Loucy (cell line): ENCODE measurements around the gene TOB1.

Source experiments
- EZH2phosphoT487 ChIP-seq: fragments of 200-600 bp; IDR thresholded peaks from 2 replicates; pipeline ENCODE4 v1.6.1; 2018; ENCODE audit warnings: antibody characterized with exemption, mild to moderate bottlenecking, moderate library complexity, borderline replicate concordance
- TF ChIP-seq, protein P1 (sequence below): fragments of 200-600 bp; sonication (generic); conservative IDR thresholded peaks from 2 replicates; pipeline ENCODE4 v1.5.1; 2014; ENCODE audit warnings: mild to moderate bottlenecking, antibody characterized with exemption, low read length

DNA sequence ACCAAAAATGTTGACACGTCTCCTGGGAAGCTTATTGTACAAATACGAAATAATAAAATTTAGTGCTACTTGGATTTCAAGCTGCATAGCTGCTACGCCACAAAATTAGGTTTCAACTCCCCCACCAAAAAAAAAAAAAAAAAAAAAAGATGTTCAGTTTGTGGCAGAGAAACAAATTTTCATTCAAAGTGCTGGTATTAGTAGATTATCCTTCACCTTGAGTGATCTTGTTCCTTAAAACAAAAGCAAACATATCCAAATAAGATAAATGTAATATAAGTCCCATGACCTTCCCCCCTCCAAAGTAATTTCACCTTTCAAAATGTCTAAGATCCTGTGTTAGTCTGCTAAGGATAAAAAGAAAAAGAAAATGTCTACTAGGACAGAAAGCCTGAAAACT lies 2.2 kb downstream of the TOB1 start:
- TF ChIP-seq, protein P1, sequence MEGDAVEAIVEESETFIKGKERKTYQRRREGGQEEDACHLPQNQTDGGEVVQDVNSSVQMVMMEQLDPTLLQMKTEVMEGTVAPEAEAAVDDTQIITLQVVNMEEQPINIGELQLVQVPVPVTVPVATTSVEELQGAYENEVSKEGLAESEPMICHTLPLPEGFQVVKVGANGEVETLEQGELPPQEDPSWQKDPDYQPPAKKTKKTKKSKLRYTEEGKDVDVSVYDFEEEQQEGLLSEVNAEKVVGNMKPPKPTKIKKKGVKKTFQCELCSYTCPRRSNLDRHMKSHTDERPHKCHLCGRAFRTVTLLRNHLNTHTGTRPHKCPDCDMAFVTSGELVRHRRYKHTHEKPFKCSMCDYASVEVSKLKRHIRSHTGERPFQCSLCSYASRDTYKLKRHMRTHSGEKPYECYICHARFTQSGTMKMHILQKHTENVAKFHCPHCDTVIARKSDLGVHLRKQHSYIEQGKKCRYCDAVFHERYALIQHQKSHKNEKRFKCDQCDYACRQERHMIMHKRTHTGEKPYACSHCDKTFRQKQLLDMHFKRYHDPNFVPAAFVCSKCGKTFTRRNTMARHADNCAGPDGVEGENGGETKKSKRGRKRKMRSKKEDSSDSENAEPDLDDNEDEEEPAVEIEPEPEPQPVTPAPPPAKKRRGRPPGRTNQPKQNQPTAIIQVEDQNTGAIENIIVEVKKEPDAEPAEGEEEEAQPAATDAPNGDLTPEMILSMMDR, result no peak
- no peak for TF ChIP-seq EZH2phosphoT487
